ENCODE measurements around the gene FAM216A.
A peak's percentile ranks its signal among the peaks of the same experiment; 100 is the strongest.
"Not testable (repeated sequence)": the region's sequence is repeated elsewhere in the genome, so short reads cannot be mapped to it uniquely, and the experiment has no call there.

FAM216A gene

GRCh38 chr12:110501399-110501751 is 32.7 kb downstream of the FAM216A start:
- no peak for DNase-seq (ENCODE audit: low read depth)

- DNase-seq (ENCODE audit: low read depth), result peak; percentile 97
These were observed 33.4 kb downstream of the FAM216A start, which contains the start of the genes RAD9B and VPS29 for GRCh38 chr12:110501752-110502738. Gene RAD9B (plus strand): TSS chr12:110502331. CDS start chr12:110502338, 7 bp downstream. Gene VPS29 (minus strand): TSS chr12:110502111. CDS start chr12:110502051, 60 bp downstream.

GRCh38 chr12:110503432-110503831 is 34.8 kb downstream of the FAM216A start:
- no peak for DNase-seq (ENCODE audit: low read depth)

GRCh38 chr12:110505332-110505731 is 36.7 kb downstream of the FAM216A start:
- no peak for DNase-seq (ENCODE audit: low read depth)

- no peak for DNase-seq (ENCODE audit: low read depth)
These were observed 39.5 kb downstream of the FAM216A start for GRCh38 chr12:110508071-110508586.

GRCh38 chr12:110513842-110514241 is 45.2 kb downstream of the FAM216A start:
- DNase-seq (ENCODE audit: low read depth), result no peak

- DNase-seq (ENCODE audit: low read depth), result no peak
These were observed 45.7 kb downstream of the FAM216A start for GRCh38 chr12:110514363-110514762.

- no peak for DNase-seq (ENCODE audit: low read depth)
These were observed 48.4 kb downstream of the FAM216A start for GRCh38 chr12:110516995-110517394.

GRCh38 chr12:110518014-110518413 is 49.4 kb downstream of the FAM216A start:
- not testable (repeated sequence) for DNase-seq (ENCODE audit: low read depth)

- DNase-seq (ENCODE audit: low read depth), result not testable (repeated sequence)
These were observed 52.4 kb downstream of the FAM216A start for GRCh38 chr12:110520876-110521712.

- DNase-seq (ENCODE audit: low read depth), result no peak
These were observed 59.7 kb downstream of the FAM216A start for GRCh38 chr12:110528277-110528839.

GRCh38 chr12:110530511-110530910 is 61.9 kb downstream of the FAM216A start:
- no peak for DNase-seq (ENCODE audit: low read depth)

- DNase-seq (ENCODE audit: low read depth), result no peak
These were observed 63.2 kb downstream of the FAM216A start for GRCh38 chr12:110531741-110532333.

GRCh38 chr12:110532644-110533043 is 64.0 kb downstream of the FAM216A start:
- no peak for DNase-seq (ENCODE audit: low read depth)

GRCh38 chr12:110533607-110534006 is 65.0 kb downstream of the FAM216A start:
- no peak for DNase-seq (ENCODE audit: low read depth)

GRCh38 chr12:110534811-110535210 is 66.2 kb downstream of the FAM216A start:
- no peak for DNase-seq (ENCODE audit: low read depth)

- DNase-seq (ENCODE audit: low read depth), result no peak
These were observed 68.4 kb downstream of the FAM216A start for GRCh38 chr12:110536834-110537604.

- no peak for DNase-seq (ENCODE audit: low read depth)
These were observed 69.2 kb downstream of the FAM216A start for GRCh38 chr12:110537605-110538409.

GRCh38 chr12:110538869-110539622 is 70.4 kb downstream of the FAM216A start:
- no peak for DNase-seq (ENCODE audit: low read depth)

Measured in stimulated activated CD8-positive, alpha-beta memory T cell treated with anti-CD3 and anti-CD28 coated beads, Interleukin-7, amount 100 ng/mL, for 24 hours (primary cell).